SK-MEL-5 (cell line): ENCODE data around the gene TAC3. TPM values are rescaled to one million over a fixed set of nuclear protein-coding genes. Genes with fewer than 3 reads are reported as not detected.
"Not testable (repeated sequence)": the region's sequence is repeated elsewhere in the genome, so short reads cannot be mapped to it uniquely, and the experiment has no call there.

Experiments
- DNase-seq: peaks from one replicate; pipeline ENCODE4 v3.0.0-alpha.2; 2016; ENCODE audit warnings: low read depth, low spot score
- in situ Hi-C: cut with HindIII; loops from 2 replicates; pipeline ENCODE4 v1.10.0; 2016; ENCODE audit warnings: low sequenced_read_pairs, high pct_unique_total_duplicates, low pct_unique_long_range_greater_than_20kb
- polyA plus RNA-seq, 2 experiments: library from polyadenylated mRNA; depleted of rRNA; stranded (reverse); fragments of >200 nt; gene quantifications; 2 replicates each; pipeline ENCODE4 v1.2.3, GENCODE V29; 2015
- total RNA-seq: library from RNA; depleted of rRNA; stranded (reverse); fragments of >200 nt; shearing (Covaris generic); gene quantifications from 2 replicates; pipeline ENCODE4 v1.2.3, GENCODE V29; 2014; rRNA removed

The TAC3 gene
- not detected in 2 replicates for total RNA-seq
- not detected in 2 replicates for polyA plus RNA-seq (2015; cell fraction: cytosol; rRNA removed)
- not detected in 2 replicates for polyA plus RNA-seq (2015; cell fraction: nucleus; rRNA removed)

DNA sequence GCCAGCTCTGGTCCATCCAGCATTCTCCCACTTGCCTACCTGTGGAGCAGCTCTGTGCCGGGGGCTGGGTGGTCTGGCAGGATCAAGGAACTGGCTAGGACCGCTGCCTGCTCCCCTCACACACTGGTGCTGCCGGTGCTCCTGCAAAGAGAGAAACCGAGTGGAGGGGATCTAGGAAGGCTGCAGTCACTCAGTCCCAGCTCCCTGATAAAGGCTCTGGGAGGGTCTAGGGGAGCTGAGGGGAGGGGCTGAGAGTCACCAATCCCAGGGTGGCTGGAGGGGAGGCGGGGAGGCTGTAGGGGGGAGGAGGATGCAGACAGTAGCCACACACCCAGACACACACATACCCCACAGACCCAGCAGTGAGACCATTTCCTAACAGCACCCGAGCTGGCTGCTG, at the start of gene TAC3:
TAC3 (minus strand) TSS at position 182 of the 400 bp plus-strand sequence. CDS start 732 bp downstream, outside the sequence.
- in situ Hi-C loops: no loop called here
- DNase-seq: no peak

DNA sequence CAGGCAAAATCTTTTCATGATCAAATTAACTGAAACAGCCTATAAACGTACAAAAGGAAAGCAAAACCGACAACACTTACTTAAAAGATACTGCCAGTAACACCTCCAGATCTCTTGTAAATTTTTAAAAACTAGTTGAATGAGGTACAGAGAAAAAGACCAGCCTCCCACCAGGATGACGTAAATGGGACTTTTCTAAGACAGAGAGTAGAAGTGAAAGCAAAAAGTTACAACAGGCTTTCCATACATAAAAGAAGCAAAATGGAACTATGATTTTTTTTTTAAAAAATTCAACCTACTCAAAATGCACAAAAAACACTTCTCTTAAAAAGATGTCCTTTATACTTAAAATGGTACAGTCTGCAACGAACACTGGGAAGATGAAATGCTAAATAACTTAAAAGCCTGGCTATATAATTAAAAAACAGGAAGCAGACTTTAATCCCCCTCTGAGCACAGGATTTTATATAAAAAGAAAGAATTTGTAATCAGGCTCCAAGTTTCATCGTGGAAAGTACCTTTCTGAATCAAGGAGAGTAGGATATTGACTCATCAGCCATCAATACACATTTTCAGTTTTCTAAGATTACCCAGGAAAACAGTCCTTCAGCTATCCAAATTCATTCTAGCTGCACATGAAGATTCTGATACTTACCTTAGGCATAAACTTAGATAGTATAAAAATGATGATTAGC, 47.8 kb upstream of the TAC3 start:
- in situ Hi-C loops: no loop called here
- no peak for DNase-seq

GRCh38 chr12:57058454-57058853, 42.1 kb upstream of the TAC3 start:
- no peak for DNase-seq
- in situ Hi-C loops: no loop called here

- in situ Hi-C loops: no loop called here
- no peak for DNase-seq
Measured at GRCh38 chr12:57057067-57057751, 40.9 kb upstream of the TAC3 start.

DNA sequence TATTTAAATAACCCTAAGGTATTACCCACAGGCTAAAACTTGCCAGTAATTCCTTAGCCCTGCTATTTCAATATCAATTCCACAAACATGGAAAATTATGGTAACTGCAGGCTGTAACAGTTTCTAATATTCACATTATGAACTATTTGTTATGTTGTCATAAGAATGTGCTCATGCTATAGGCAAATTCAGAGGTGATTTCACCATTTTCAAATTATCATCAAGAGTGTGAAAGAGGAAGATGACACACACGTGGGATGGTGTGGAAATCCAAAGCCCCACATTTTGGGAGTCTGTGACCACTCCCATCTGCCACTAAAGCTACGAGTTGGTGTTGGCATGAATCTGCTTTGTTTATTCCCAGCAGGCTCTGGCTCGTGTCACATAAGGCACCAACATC, 39.5 kb upstream of the TAC3 start:
- no peak for DNase-seq
- in situ Hi-C loops: no loop called here

- DNase-seq, in situ Hi-C loops: not testable (repeated sequence)
Measured at GRCh38 chr12:57053901-57054300, 37.6 kb upstream of the TAC3 start.

DNA sequence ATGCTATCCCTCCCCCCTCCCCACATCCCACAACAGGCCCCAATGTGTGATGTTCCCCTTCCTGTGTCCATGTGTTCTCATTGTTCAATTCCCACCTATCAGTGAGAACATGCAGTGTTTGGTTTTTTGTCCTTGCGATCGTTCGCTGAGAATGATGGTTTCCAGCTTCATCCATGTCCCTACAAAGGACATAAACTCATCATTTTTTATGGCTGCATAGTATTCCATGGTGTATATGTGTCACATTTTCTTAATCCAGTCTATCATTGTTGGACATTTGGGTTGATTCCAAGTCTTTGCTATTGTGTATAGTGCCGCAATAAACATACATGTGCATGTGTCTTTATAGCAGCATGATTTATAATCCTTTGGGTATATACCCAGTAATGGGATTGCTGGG, 36.8 kb upstream of the TAC3 start:
- in situ Hi-C loops, DNase-seq: not testable (repeated sequence)

- no peak for DNase-seq
- in situ Hi-C loops: no loop called here
Measured at GRCh38 chr12:57051011-57051410, 34.7 kb upstream of the TAC3 start.

- in situ Hi-C loops: no loop called here
- DNase-seq: peak; percentile 6
Measured at GRCh38 chr12:57049890-57050289, 33.6 kb upstream of the TAC3 start, which contains the start of gene MYO1A. Gene MYO1A (minus strand): TSS chr12:57050129. CDS start chr12:57048323, 1,806 bp downstream.

- DNase-seq: no peak
- in situ Hi-C loops: no loop called here
Measured at GRCh38 chr12:57049119-57049446, 32.8 kb upstream of the TAC3 start.

DNA sequence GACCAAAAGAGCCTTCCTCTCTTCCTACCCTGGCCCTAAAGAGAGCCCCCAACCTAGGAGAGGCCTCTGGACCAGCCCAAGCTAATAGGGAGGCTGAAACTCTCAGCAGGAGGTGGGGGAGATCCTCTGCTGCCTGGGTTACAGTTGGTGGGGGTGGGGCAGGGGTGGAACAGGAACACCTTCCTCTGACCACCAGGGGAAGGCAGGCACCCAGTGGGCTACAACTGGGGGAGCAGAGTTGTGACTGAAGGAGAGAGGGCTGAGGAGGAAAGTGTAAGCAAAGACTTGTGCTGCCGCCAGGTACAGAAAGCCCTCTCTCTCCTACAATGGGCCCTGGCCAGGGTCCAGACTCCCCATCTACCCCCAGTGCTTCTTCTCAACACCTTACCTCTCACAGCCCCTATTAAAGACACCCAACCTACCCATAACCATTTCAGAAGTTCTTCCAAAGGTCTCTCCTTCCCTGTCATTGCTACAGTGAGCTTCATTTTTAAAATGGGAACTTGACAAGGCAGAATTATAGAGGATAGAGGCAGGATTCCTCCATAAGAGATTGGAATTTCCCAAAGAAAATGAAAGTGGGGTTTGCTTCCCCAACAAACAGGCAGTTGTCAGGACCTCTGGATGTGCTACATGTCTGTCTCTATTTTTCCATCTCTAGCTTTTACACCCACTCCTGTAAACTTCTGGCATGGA, 32.2 kb upstream of the TAC3 start:
- in situ Hi-C loops: no loop called here

GRCh38 chr12:57047981-57048380, 31.7 kb upstream of the TAC3 start:
- DNase-seq: no peak
- in situ Hi-C loops: no loop called here

More for the DNA sequence above, 32.2 kb upstream of the TAC3 start:
- DNase-seq: no peak

DNA sequence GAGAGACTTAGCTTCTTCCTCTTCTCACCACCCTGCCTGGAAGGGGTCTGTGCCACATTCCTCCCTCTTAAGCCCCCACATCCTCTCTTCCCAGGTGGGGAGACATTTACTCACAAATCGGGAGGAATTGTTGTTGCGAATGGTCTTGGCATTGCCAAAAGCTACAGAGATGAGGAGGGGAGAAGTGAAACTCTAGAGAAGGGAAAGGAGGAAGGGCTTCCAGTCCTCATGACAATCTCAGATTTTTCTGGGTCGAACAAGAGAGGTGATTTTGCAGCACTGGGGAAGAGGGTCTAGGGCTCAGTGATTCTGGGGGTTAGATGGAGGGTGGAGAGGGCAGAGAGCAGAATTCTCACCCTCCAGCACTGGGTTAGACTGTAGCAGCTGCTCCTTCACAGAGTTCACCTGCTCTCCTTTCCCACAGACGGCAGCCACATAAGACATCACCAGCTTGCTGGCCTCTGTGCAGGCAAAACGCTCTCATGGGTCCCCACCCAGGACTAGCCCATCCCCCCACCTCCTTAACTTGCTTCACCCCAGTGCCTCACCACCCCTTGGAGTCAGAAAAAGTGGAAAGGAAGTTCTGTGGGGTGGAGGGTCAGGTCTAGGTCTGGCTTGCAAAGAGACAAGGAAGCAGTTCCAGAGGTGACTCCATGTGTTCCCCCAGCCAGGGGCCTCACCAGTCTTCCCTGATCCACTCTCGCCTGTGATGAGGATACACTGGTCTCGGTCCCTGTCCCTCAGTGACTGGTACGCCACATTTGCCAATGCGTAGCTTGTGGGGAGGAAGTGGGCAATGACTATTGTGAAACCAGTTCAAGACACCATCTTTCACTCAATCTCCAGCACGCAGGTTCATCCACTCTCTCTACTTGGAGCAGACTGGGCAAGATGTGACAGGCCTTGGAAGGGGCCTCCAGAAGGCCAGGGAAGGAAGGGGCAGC, 30.9 kb upstream of the TAC3 start:
- no peak for DNase-seq
- in situ Hi-C loops: no loop called here

GRCh38 chr12:57046086-57046791, 29.9 kb upstream of the TAC3 start:
- in situ Hi-C loops: no loop called here
- no peak for DNase-seq

- in situ Hi-C loops: no loop called here
- DNase-seq: no peak
Measured at GRCh38 chr12:57044889-57045288, 28.6 kb upstream of the TAC3 start.

DNA sequence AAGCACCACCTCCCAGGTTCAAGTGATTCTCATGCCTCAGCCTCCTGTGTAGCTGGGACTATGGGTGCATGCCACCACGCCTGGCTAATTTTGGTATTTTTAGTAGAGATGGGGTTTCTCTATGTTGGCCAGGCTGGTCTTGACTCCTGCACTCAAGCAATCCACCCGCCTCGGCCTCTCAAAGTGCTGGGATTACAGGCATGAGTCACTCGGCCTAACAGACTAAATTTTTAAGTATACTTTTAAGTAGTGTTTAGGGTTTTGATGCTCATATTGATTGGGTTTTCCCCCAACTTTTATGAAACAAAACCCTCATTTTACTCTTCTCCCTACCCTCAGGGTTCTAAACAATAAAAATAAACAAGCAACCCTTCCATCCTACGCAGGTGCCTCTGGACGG, 28.1 kb upstream of the TAC3 start:
- in situ Hi-C loops: no loop called here
- DNase-seq: no peak

DNA sequence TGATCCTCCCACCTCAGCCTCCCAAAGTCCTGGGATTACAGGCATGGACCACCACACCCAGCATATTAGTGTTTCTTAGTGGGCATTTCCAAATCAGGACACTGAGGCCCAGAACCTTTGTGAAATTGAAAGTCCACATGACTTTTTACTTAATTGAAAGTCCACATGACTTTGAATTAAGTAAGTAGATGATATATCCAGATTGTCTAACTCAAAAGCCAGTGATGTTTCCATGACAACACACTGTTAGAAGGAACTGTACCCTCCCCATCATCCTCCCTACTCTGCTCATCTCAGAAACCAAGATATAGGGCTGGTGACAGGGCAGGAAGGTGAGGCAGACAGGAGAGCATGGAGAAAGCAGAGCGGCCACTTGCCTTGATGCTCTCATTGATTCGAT, 26.4 kb upstream of the TAC3 start:
- in situ Hi-C loops: no loop called here
- no peak for DNase-seq
